NCI-H2081 treated with DMSO at 0.1 percent for 48 hours (cell line): Measurements from ENCODE around the gene CES3.
"Not testable (repeated sequence)": the region's sequence is repeated elsewhere in the genome, so short reads cannot be mapped to it uniquely, and the experiment has no call there.

ENCODE experiments used
- DNase-seq: peaks from one replicate; lab custom pipeline; 2025; lab: John Stamatoyannopoulos, UW

CES3 gene

GRCh38 chr16:66926961-66927436, 34.1 kb upstream of the CES3 start:
- DNase-seq = no peak

GRCh38 chr16:66927918-66928649, 33.0 kb upstream of the CES3 start:
- DNase-seq = no peak

- DNase-seq = no peak
These were observed 32.2 kb upstream of the CES3 start for GRCh38 chr16:66928702-66929388.

- no peak for DNase-seq
These were observed 30.9 kb upstream of the CES3 start for GRCh38 chr16:66930189-66930588.

GRCh38 chr16:66931665-66932064, 29.4 kb upstream of the CES3 start:
- DNase-seq = no peak

- no peak for DNase-seq
These were observed 29.0 kb upstream of the CES3 start for GRCh38 chr16:66932076-66932475.

GRCh38 chr16:66933776-66934137, 27.3 kb upstream of the CES3 start:
- DNase-seq = no peak

GRCh38 chr16:66934138-66934838, 26.8 kb upstream of the CES3 start, which contains the start of gene CIAO2B:
CIAO2B (minus strand) TSS chr16:66934402; CDS start chr16:66934364, 38 bp downstream.
- DNase-seq = no peak

DNA sequence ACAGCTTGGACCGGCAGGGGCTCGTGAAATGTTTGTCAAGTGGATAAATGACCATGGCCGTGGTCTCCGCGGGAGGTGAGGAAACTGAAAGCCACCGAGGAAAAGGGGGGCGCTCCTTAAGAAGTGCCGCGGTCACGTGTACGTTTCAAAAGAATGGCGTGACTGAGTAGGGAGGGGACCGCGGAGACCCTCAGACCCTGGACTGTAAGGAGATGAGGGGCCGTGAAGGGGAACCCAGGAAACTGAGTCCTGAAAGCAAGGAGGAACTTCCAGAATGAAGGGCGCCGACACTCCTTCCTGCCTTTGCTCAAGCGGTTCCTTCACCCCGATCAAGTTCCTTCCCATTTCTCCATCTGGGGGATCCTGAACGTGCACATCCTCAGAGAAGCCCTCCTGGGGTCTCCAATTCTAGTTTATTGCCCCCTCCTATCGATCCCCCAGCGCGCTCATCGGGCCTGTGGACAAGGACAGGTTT, 26.2 kb upstream of the CES3 start:
- DNase-seq = not testable (repeated sequence)

DNA sequence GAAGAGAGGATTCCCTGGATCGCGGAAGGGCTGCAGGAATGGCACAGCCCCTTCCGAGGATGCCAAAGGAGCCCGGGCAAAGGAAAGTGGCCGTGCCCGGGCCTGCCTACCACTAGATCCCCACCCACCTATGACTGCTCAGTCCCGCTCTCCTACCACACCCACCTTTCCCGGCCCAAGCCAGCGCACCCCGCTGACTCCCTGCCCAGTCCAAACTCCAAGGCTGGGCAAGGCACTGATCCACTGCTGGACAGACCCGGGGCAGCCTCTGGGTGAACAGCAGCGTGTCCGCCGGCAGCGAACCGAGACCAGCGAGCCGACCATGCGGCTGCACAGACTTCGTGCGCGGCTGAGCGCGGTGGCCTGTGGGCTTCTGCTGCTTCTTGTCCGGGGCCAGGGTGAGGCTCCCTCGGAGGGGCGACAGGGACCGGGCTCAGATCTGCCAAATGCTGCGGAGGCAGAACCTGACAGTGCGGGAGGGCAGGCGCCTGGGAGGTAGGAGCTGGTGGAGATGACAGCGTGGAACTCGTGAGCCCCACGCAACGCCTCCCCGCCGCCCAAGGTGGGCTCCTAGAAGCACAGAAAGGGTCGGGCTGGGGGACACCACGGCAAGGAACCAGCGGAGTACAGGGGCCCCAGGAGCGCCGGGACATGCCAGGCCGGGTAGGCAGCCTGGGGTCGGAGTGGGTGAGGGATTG, 25.6 kb upstream of the CES3 start, which contains the start of gene CES2:
Gene CES2 (plus strand): TSS at position 203 of the 698 bp plus-strand sequence. CDS start 120 bp downstream, at position 323.
- no peak for DNase-seq

DNA sequence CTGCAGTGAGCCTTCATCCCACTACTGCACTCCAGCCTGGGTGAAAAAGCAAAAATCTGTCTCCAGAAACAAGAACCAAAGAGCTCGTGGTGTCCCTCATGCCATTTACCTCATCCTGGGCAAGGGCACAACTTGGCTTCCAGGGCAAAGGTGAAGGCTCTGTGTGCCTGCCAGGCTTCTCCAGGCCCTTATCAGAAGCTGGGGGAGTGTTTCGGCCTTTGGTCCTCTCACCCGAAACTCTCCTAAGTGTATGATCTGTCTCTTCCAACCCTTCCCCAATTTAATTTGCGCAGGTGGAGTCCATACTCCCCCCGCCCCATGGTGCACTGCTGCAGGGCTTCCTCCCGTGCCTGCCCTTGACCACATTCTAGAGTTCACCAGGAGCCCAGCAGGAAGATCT, 24.6 kb upstream of the CES3 start:
- no peak for DNase-seq

DNA sequence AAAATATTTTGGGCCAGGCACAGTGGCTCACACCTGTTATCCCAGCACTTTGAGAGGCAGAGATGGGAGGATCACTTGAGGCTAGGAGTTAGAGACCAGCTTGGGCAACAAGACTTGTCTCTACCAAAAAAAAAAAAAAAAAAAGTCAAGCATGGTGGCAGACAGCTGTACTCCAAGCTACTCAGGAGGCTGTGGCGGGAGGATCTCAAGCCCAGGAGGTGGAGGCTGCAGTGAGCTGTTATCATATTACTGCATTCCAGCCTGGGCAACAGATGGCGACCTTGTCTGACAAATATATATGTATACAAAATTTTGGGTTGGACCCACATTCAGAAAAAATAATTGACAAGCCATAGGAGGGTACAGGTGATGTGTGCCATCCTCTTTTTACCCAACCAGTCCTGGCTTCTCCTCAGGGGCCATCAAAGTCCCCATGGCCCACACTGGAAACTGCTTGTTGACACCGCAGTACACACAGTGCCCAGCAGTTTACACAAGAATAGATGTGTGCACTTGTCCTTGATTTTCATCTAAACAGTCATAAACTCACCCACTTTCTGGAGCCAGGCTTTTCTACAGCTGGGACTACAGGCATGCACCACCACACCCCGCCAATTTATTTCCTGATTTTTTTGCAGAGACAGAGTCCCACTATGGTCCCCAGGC, 24.0 kb upstream of the CES3 start:
- no peak for DNase-seq

GRCh38 chr16:66937725-66938337, 23.2 kb upstream of the CES3 start:
- DNase-seq = no peak

GRCh38 chr16:66939366-66939765, 21.7 kb upstream of the CES3 start:
- no peak for DNase-seq

- no peak for DNase-seq
These were observed 20.8 kb upstream of the CES3 start for GRCh38 chr16:66940236-66940635.

DNA sequence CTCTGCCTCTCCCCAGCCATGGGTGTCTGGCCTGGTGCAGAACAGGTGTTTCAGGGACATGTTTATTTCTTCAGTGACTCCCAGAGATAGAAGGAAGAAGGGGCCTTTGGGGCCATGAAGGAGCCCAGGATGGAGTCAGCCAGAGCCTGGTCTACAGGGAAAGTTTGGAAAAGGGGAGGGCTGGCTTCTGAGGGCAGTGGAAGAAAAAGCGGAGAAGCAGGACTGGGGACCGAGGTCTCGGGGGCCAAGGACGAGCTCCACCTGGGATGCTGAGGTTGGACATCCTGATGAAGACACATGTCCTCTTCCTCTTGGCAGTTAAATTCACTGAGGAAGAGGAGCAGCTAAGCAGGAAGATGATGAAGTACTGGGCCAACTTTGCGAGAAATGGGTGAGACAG, 18.1 kb upstream of the CES3 start:
- DNase-seq = no peak

GRCh38 chr16:66943426-66944053, 17.5 kb upstream of the CES3 start:
- DNase-seq = no peak

- no peak for DNase-seq
These were observed 17.0 kb upstream of the CES3 start for GRCh38 chr16:66944054-66944441.

GRCh38 chr16:66944971-66945370, 16.1 kb upstream of the CES3 start:
- not testable (repeated sequence) for DNase-seq

GRCh38 chr16:66945939-66946338, 15.1 kb upstream of the CES3 start:
- DNase-seq = no peak

GRCh38 chr16:66946541-66946940, 14.5 kb upstream of the CES3 start:
- DNase-seq = no peak
